Measurements from ENCODE around the gene GUCY2C.

Gene GUCY2C

DNA sequence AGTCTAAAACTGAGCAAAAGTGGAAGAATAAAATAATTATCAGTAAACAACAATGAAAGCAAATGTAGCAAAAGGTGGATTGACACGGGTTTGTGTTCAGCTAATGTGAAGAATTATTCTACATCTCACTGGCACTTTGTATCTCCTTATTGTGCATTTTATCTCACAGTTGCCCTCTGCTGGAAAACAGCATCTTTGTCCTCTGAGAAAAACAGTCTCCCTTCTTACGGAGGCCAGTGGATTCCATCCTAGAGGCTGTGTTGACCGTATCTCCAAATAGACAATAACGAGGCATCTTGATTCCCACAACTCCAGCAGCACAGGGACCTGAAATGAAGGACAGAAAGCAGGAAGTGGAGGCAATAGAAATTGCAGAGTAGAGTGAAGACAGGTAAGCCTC lies 77.4 kb downstream of the GUCY2C start:
- ATAC-seq, result peak; percentile 71
- TF ChIP-seq ESRRG (CRISPR knock-in tag; IDR thresholded peaks at IDR 0.05) (no peak), BACH2 (CRISPR knock-in tag; IDR thresholded peaks at IDR 0.05; ENCODE audit: borderline replicate concordance) (no peak), OSR1 (CRISPR knock-in tag; IDR thresholded peaks at IDR 0.05) (no peak), PPARA (CRISPR knock-in tag; IDR thresholded peaks at IDR 0.05; ENCODE audit: borderline replicate concordance) (no peak), CSRNP3 (CRISPR knock-in tag; IDR thresholded peaks at IDR 0.05) (no peak), ZNF8 (CRISPR knock-in tag; IDR thresholded peaks at IDR 0.05) (no peak), PATZ1 (CRISPR knock-in tag; IDR thresholded peaks at IDR 0.05; ENCODE audit: borderline replicate concordance) (no peak), TOX (CRISPR knock-in tag; IDR thresholded peaks at IDR 0.05; ENCODE audit: borderline replicate concordance) (no peak), ARNTL (CRISPR knock-in tag; IDR thresholded peaks at IDR 0.05; ENCODE audit: borderline replicate concordance, low read depth) (no peak), SNAI2 (CRISPR knock-in tag; IDR thresholded peaks at IDR 0.05) (no peak), ZNF565 (CRISPR knock-in tag; conservative IDR thresholded peaks at IDR 0.05; ENCODE audit: low read depth) (no peak), ZNF70 (CRISPR knock-in tag; IDR thresholded peaks at IDR 0.05) (no peak), TCF4 (CRISPR knock-in tag; IDR thresholded peaks at IDR 0.05; ENCODE audit: borderline replicate concordance) (no peak), CSDC2 (CRISPR knock-in tag; IDR thresholded peaks at IDR 0.05) (no peak)
- TF ChIP-seq, protein P1, sequence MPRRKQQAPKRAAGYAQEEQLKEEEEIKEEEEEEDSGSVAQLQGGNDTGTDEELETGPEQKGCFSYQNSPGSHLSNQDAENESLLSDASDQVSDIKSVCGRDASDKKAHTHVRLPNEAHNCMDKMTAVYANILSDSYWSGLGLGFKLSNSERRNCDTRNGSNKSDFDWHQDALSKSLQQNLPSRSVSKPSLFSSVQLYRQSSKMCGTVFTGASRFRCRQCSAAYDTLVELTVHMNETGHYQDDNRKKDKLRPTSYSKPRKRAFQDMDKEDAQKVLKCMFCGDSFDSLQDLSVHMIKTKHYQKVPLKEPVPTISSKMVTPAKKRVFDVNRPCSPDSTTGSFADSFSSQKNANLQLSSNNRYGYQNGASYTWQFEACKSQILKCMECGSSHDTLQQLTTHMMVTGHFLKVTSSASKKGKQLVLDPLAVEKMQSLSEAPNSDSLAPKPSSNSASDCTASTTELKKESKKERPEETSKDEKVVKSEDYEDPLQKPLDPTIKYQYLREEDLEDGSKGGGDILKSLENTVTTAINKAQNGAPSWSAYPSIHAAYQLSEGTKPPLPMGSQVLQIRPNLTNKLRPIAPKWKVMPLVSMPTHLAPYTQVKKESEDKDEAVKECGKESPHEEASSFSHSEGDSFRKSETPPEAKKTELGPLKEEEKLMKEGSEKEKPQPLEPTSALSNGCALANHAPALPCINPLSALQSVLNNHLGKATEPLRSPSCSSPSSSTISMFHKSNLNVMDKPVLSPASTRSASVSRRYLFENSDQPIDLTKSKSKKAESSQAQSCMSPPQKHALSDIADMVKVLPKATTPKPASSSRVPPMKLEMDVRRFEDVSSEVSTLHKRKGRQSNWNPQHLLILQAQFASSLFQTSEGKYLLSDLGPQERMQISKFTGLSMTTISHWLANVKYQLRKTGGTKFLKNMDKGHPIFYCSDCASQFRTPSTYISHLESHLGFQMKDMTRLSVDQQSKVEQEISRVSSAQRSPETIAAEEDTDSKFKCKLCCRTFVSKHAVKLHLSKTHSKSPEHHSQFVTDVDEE (CRISPR knock-in tag; IDR thresholded peaks at IDR 0.05), result no peak
- TF ChIP-seq, protein P2, sequence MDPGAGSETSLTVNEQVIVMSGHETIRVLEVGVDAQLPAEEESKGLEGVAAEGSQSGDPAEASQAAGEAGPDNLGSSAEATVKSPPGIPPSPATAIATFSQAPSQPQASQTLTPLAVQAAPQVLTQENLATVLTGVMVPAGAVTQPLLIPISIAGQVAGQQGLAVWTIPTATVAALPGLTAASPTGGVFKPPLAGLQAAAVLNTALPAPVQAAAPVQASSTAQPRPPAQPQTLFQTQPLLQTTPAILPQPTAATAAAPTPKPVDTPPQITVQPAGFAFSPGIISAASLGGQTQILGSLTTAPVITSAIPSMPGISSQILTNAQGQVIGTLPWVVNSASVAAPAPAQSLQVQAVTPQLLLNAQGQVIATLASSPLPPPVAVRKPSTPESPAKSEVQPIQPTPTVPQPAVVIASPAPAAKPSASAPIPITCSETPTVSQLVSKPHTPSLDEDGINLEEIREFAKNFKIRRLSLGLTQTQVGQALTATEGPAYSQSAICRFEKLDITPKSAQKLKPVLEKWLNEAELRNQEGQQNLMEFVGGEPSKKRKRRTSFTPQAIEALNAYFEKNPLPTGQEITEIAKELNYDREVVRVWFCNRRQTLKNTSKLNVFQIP (CRISPR knock-in tag; IDR thresholded peaks at IDR 0.05; ENCODE audit: borderline replicate concordance, low read depth), result no peak

- ATAC-seq, result no peak
- TF ChIP-seq, protein P3, sequence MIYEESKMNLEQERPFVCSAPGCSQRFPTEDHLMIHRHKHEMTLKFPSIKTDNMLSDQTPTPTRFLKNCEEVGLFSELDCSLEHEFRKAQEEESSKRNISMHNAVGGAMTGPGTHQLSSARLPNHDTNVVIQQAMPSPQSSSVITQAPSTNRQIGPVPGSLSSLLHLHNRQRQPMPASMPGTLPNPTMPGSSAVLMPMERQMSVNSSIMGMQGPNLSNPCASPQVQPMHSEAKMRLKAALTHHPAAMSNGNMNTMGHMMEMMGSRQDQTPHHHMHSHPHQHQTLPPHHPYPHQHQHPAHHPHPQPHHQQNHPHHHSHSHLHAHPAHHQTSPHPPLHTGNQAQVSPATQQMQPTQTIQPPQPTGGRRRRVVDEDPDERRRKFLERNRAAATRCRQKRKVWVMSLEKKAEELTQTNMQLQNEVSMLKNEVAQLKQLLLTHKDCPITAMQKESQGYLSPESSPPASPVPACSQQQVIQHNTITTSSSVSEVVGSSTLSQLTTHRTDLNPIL (CRISPR knock-in tag; IDR thresholded peaks at IDR 0.05; ENCODE audit: low read depth), result no peak
- TF ChIP-seq OSR1 (CRISPR knock-in tag; IDR thresholded peaks at IDR 0.05) (no peak), GLIS3 (CRISPR knock-in tag; IDR thresholded peaks at IDR 0.05) (no peak), ZNF565 (CRISPR knock-in tag; conservative IDR thresholded peaks at IDR 0.05; ENCODE audit: low read depth) (no peak), ZFP3 (CRISPR knock-in tag; IDR thresholded peaks at IDR 0.05) (no peak), PPARA (CRISPR knock-in tag; IDR thresholded peaks at IDR 0.05; ENCODE audit: borderline replicate concordance) (no peak), ZNF70 (CRISPR knock-in tag; IDR thresholded peaks at IDR 0.05) (no peak), CSDC2 (CRISPR knock-in tag; IDR thresholded peaks at IDR 0.05) (no peak), ARNTL (CRISPR knock-in tag; IDR thresholded peaks at IDR 0.05; ENCODE audit: borderline replicate concordance, low read depth) (no peak), CSRNP3 (CRISPR knock-in tag; IDR thresholded peaks at IDR 0.05) (no peak), TCF4 (CRISPR knock-in tag; IDR thresholded peaks at IDR 0.05; ENCODE audit: borderline replicate concordance) (no peak), ZC3H10 (CRISPR knock-in tag; IDR thresholded peaks at IDR 0.05) (no peak), PATZ1 (CRISPR knock-in tag; IDR thresholded peaks at IDR 0.05; ENCODE audit: borderline replicate concordance) (no peak), ISL1 (CRISPR knock-in tag; IDR thresholded peaks at IDR 0.05) (no peak)
- TF ChIP-seq, protein P1 (CRISPR knock-in tag; IDR thresholded peaks at IDR 0.05), result no peak
- TF ChIP-seq, protein P2 (CRISPR knock-in tag; IDR thresholded peaks at IDR 0.05; ENCODE audit: borderline replicate concordance, low read depth), result no peak
These were observed 81.7 kb downstream of the GUCY2C start for GRCh38 chr12:14614704-14615121.
